ENCODE data around the gene GFI1.
"Not testable (repeated sequence)": the region's sequence is repeated elsewhere in the genome, so short reads cannot be mapped to it uniquely, and the experiment has no call there.

Gene GFI1

GRCh38 chr1:92465256-92465647 lies 21.5 kb downstream of the GFI1 start:
- no peak for DNase-seq (ENCODE audit: low spot score)

GRCh38 chr1:92464588-92465255 lies 22.0 kb downstream of the GFI1 start:
- DNase-seq (ENCODE audit: low spot score): no peak

GRCh38 chr1:92461364-92462097 lies 25.2 kb downstream of the GFI1 start:
- no peak for DNase-seq (ENCODE audit: low spot score)

- no peak for DNase-seq (ENCODE audit: low spot score)
These were observed 26.8 kb downstream of the GFI1 start for GRCh38 chr1:92459871-92460320.

GRCh38 chr1:92458146-92458545 lies 28.6 kb downstream of the GFI1 start:
- no peak for DNase-seq (ENCODE audit: low spot score)

- DNase-seq (ENCODE audit: low spot score): no peak
These were observed 38.7 kb downstream of the GFI1 start for GRCh38 chr1:92447976-92448375.

- DNase-seq (ENCODE audit: low spot score): no peak
These were observed 39.6 kb downstream of the GFI1 start for GRCh38 chr1:92447033-92447681.

GRCh38 chr1:92446546-92446945 lies 40.2 kb downstream of the GFI1 start:
- DNase-seq (ENCODE audit: low spot score): no peak

GRCh38 chr1:92445865-92446264 lies 40.9 kb downstream of the GFI1 start:
- DNase-seq (ENCODE audit: low spot score): no peak

GRCh38 chr1:92444351-92444750 lies 42.4 kb downstream of the GFI1 start:
- DNase-seq (ENCODE audit: low spot score): no peak

GRCh38 chr1:92443893-92444292 lies 42.8 kb downstream of the GFI1 start:
- DNase-seq (ENCODE audit: low spot score): no peak

- DNase-seq (ENCODE audit: low spot score): no peak
These were observed 44.4 kb downstream of the GFI1 start for GRCh38 chr1:92442351-92442750.

GRCh38 chr1:92441697-92442342 lies 44.9 kb downstream of the GFI1 start:
- no peak for DNase-seq (ENCODE audit: low spot score)

GRCh38 chr1:92441316-92441696 lies 45.4 kb downstream of the GFI1 start:
- no peak for DNase-seq (ENCODE audit: low spot score)

GRCh38 chr1:92439291-92439690 lies 47.4 kb downstream of the GFI1 start:
- DNase-seq (ENCODE audit: low spot score): no peak

GRCh38 chr1:92434572-92434971 lies 52.2 kb downstream of the GFI1 start:
- not testable (repeated sequence) for DNase-seq (ENCODE audit: low spot score)

- DNase-seq (ENCODE audit: low spot score): no peak
These were observed 56.7 kb downstream of the GFI1 start for GRCh38 chr1:92430030-92430429.

- DNase-seq (ENCODE audit: low spot score): no peak
These were observed 61.1 kb downstream of the GFI1 start for GRCh38 chr1:92425617-92426016.
